Epithelial cell of esophagus (primary cell): ENCODE results near the gene CCDC32.

Source experiments
- DNase-seq: peaks from one replicate; pipeline ENCODE4 v3.0.0; 2010; ENCODE audit warnings: low read depth
- H3K4me3 ChIP-seq: 2 replicates; pipeline ENCODE4 v1.5.1; 2011; ENCODE audit warnings: mild to moderate bottlenecking, low read length, control low read depth
- TF ChIP-seq, protein P1 (sequence below): IDR thresholded peaks from 2 replicates; pipeline ENCODE4 v1.5.1; 2011; ENCODE audit warnings: low read depth, mild to moderate bottlenecking, low read length, control low read depth, inconsistent platforms; ENCODE audit not compliant: insufficient read depth; ENCODE audit errors: missing control alignments

Gene CCDC32

GRCh38 chr15:40595773-40596172 lies 30.9 kb upstream of the CCDC32 start:
- TF ChIP-seq, protein P1, sequence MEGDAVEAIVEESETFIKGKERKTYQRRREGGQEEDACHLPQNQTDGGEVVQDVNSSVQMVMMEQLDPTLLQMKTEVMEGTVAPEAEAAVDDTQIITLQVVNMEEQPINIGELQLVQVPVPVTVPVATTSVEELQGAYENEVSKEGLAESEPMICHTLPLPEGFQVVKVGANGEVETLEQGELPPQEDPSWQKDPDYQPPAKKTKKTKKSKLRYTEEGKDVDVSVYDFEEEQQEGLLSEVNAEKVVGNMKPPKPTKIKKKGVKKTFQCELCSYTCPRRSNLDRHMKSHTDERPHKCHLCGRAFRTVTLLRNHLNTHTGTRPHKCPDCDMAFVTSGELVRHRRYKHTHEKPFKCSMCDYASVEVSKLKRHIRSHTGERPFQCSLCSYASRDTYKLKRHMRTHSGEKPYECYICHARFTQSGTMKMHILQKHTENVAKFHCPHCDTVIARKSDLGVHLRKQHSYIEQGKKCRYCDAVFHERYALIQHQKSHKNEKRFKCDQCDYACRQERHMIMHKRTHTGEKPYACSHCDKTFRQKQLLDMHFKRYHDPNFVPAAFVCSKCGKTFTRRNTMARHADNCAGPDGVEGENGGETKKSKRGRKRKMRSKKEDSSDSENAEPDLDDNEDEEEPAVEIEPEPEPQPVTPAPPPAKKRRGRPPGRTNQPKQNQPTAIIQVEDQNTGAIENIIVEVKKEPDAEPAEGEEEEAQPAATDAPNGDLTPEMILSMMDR = no peak
- DNase-seq = no peak
- no peak overlapping the region for H3K4me3 ChIP-seq

GRCh38 chr15:40595219-40595618 lies 30.4 kb upstream of the CCDC32 start:
- no peak for DNase-seq
- peak overlapping the region; percentile 93 for H3K4me3 ChIP-seq
- TF ChIP-seq, protein P1 = no peak

DNA sequence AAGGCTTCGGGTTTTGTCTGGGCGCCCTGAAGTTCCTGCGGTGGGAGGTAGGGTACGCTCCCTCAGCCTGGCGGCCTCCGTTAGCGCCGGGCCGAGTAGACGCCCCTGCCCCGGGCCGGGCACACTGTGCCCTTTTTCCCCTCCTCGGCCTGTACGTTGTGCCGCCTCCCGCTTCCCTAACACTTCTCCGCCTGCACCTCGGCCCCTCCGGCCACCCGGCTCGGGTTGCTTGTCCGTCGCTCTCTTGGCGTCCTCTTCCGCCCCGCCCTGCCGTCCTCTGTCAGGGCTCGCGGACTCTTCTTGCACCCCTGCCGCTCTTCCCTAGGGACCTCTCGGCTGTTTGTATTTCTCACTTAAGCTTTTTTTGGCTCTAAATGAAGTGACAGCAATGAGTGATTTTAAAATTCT lies 29.6 kb upstream of the CCDC32 start:
- H3K4me3 ChIP-seq = peak overlapping the region; percentile 93
- TF ChIP-seq, protein P1 = peak; percentile 27
- DNase-seq = peak; percentile 52

DNA sequence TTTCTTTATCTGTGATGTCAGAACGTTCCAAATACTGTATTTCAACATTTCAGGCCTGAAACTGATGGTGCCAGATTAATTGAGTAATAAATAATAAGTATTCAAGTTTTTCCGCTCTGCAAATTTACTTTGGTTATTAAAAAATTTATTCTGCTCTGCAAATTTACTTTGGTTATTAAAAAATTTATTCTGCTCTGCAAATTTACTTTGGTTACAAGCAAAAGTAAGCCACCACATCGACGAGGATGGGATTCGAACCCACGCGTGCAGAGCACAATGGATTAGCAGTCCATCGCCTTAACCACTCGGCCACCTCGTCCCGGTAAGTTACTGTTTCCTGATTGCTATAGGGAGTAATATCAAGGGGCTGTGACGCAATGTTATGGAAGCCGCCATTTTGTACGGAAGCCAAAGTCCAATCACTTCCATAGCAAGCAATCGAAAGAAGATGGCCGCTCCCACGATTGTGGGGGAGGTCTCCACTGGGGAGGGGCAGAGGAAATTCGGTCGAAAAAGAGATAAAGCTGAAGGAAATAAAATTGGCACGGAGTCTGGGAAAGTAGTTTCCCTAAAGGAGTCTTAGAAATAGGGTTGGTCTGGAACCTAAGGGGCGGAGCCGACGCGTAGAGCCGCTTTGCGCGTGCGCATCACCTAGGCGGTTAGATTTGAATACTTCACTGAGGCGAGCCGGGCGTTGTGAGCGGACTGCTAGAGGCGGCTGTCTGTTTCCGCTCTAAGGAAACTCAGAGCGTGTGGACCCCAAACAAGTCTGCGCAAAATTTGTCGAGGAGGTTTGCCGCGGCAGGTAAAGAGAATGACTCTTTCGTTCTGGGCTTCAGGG lies 29.0 kb upstream of the CCDC32 start, which contains the start of gene KNL1:
TSS of gene KNL1 (plus strand) at position 662 of the 841 bp plus-strand sequence. CDS start 8,683 bp downstream, outside the sequence.
- TF ChIP-seq, protein P1 = no peak
- H3K4me3 ChIP-seq = peak within 1 kb of the TSS; percentile 93
- DNase-seq = peak; percentile 87

DNA sequence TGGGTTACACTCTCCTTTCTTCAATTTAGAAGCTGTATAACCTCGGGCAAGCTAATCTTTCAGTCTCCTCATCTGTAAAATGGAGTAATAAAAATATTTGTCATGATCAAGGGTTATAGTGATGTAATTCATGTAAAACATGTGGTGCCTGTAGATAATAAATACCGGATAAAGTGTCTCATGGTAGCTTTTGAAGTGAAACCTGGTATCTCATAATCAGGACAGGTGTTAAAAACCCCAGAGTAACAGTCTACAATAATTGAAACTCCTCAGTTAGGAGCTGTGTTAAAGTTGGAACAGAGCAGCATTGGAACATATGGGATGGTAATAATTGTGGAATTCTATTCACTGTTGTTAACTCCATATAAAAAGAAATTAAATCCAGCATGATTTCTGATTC lies 28.3 kb upstream of the CCDC32 start:
- no peak for DNase-seq
- TF ChIP-seq, protein P1 = no peak
- H3K4me3 ChIP-seq = no peak overlapping the region

- DNase-seq = no peak
- no peak overlapping the region for H3K4me3 ChIP-seq
- TF ChIP-seq, protein P1 = no peak
Measured at GRCh38 chr15:40591389-40591788, 26.5 kb upstream of the CCDC32 start.
